Measurements from ENCODE around the gene CENPM. TPM values are rescaled to one million over a fixed set of nuclear protein-coding genes. Genes with fewer than 3 reads are reported as not detected.

Gene CENPM, protein sequence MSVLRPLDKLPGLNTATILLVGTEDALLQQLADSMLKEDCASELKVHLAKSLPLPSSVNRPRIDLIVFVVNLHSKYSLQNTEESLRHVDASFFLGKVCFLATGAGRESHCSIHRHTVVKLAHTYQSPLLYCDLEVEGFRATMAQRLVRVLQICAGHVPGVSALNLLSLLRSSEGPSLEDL
- total RNA-seq (0.77 and 11.6 TPM in 2 replicates), polyA plus RNA-seq (5.9 and 23.4 TPM in 2 replicates), polyA minus RNA-seq (ENCODE audit: low replicate concordance) (10.8 and 51.3 TPM in 2 replicates)
- polyA plus RNA-seq (2012) = 6.0 and 36.2 TPM in 2 replicates

DNA sequence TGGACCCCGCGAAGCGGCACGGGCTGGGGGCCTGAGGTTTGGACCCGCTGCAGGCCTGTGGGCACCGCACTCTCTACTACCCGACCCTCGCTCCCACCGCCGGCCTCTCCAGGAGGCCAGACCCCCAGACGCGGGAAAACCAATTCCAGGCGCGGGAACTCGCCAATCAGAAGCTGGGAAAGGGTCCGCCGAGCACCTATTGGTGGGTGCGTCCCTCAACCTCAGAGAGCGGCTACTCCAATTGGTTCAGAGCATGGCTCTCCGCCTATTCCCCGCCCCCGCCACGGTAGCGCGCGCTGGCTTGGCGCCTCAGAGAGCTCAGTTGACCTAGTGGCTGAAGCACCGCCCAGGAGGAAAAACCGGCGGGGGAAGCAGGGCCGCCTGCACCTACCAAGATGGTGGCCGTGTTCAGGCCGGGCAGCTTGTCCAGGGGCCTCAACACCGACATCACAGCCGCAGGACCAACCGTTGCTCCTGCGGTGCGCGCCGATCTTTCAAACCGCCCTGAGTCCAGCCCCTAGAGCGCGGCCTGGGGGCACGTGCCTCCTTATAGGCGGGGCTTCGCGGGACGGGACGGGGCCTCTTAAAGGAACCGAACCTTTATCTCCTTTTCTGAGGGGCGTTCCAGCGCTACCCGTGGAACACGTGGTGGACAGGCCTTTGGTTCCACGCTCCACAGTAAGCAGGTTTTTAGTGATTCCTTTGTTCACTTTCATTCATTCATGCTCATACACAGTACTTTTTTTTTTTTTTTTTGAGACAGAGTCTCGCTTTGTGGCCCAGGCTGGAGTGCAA lies at the start of gene CENPM:
CENPM (minus strand) TSS at position 524 of the 795 bp plus-strand sequence; CDS start at position 448, 76 bp downstream.
- Histone ChIP-seq H3K27me3 (ENCODE audit: control insufficient read depth, insufficient read depth, low read length) (no peaks in the 10 kb centered on the region), H4K20me1 (ENCODE audit: control insufficient read depth, extremely low read depth, insufficient read depth, low read length) (no peaks in the 10 kb centered on the region), H3K4me1 (ENCODE audit: control insufficient read depth, extremely low read depth, insufficient read depth, low read length) (peaks cover 8% of the 10 kb centered on the region), H2AFZ (ENCODE audit: low read length) (peak within 1 kb of the TSS; percentile 92), H3K9me3 (ENCODE audit: control insufficient read depth, insufficient read depth, low read depth, low read length) (no peaks in the 10 kb centered on the region), H3K4me2 (ENCODE audit: extremely low read depth, insufficient read depth, low read length) (peak within 1 kb of the TSS; percentile 91), H3K79me2 (ENCODE audit: control insufficient read depth, insufficient read depth, low read length) (peaks cover 9% of the 10 kb centered on the region), H3K27ac (ENCODE audit: insufficient read depth, low read length) (peak within 1 kb of the TSS; percentile 75), H3K36me3 (ENCODE audit: control insufficient read depth, insufficient read depth, low read length) (peaks cover 2% of the 10 kb centered on the region), H3K9ac (ENCODE audit: insufficient read depth, low read length) (peak within 1 kb of the TSS; percentile 65), H3K4me3 (replicated peaks in 1 of 4; ENCODE audit: control extremely low read depth in 1 of 4, insufficient read depth in 1 of 4, low read depth in 3 of 4, low read length in 4 of 4) (peak within 1 kb of the TSS; percentile 74 to 89 (median 84))
- no peak for TF ChIP-seq EZH2 (IDR thresholded peaks at IDR 0.05; ENCODE audit: low read length, missing control alignments)
- TF ChIP-seq, protein P1, sequence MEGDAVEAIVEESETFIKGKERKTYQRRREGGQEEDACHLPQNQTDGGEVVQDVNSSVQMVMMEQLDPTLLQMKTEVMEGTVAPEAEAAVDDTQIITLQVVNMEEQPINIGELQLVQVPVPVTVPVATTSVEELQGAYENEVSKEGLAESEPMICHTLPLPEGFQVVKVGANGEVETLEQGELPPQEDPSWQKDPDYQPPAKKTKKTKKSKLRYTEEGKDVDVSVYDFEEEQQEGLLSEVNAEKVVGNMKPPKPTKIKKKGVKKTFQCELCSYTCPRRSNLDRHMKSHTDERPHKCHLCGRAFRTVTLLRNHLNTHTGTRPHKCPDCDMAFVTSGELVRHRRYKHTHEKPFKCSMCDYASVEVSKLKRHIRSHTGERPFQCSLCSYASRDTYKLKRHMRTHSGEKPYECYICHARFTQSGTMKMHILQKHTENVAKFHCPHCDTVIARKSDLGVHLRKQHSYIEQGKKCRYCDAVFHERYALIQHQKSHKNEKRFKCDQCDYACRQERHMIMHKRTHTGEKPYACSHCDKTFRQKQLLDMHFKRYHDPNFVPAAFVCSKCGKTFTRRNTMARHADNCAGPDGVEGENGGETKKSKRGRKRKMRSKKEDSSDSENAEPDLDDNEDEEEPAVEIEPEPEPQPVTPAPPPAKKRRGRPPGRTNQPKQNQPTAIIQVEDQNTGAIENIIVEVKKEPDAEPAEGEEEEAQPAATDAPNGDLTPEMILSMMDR (conservative IDR thresholded peaks at IDR 0.05 in 1 of 2, IDR thresholded peaks at IDR 0.05 in 1 of 2; ENCODE audit: low read depth in 1 of 2, low read length in 2 of 2) = no peak
- DNase-seq (ENCODE audit: low read depth in 2 of 2) = peak; percentile 91

DNA sequence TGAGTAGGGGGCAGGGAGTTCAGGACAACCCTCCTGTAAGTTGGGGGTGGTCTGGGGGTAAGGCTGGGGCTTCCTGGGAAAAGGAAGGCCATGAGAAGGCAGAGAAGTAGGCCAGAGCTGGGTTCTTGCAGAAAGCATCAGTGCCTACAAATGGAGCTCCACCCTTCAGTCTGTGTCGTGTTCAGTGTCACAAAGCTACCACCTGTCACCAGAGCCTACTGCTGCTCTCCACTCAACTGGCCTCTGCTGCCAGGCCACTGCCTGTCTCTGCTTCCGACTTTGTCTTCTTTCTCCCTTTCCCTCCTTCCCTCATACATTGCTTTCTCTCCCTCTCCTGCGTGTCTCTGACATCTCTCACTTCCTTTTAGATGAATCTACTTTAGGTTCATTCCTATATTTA lies 48.3 kb upstream of the CENPM start:
- Histone ChIP-seq H2AFZ (ENCODE audit: low read length) (no peak overlapping the region), H3K36me3 (ENCODE audit: control insufficient read depth, insufficient read depth, low read length) (no peaks in the 10 kb centered on the region), H3K4me3 (replicated peaks in 1 of 4; ENCODE audit: control extremely low read depth in 1 of 4, insufficient read depth in 1 of 4, low read depth in 3 of 4, low read length in 4 of 4) (no peak overlapping the region), H3K4me1 (ENCODE audit: control insufficient read depth, extremely low read depth, insufficient read depth, low read length) (no peaks in the 10 kb centered on the region), H3K27me3 (ENCODE audit: control insufficient read depth, insufficient read depth, low read length) (peaks cover 10% of the 10 kb centered on the region), H3K79me2 (ENCODE audit: control insufficient read depth, insufficient read depth, low read length) (no peaks in the 10 kb centered on the region), H3K9me3 (ENCODE audit: control insufficient read depth, insufficient read depth, low read depth, low read length) (no peaks in the 10 kb centered on the region), H3K27ac (ENCODE audit: insufficient read depth, low read length) (no peak overlapping the region), H3K4me2 (ENCODE audit: extremely low read depth, insufficient read depth, low read length) (no peak overlapping the region), H4K20me1 (ENCODE audit: control insufficient read depth, extremely low read depth, insufficient read depth, low read length) (no peaks in the 10 kb centered on the region), H3K9ac (ENCODE audit: insufficient read depth, low read length) (no peak overlapping the region)
- DNase-seq (ENCODE audit: low read depth in 2 of 2) = no peak
- TF ChIP-seq, protein P1 (conservative IDR thresholded peaks at IDR 0.05 in 1 of 2, IDR thresholded peaks at IDR 0.05 in 1 of 2; ENCODE audit: low read depth in 1 of 2, low read length in 2 of 2) = no peak
- no peak for TF ChIP-seq EZH2 (IDR thresholded peaks at IDR 0.05; ENCODE audit: low read length, missing control alignments)

DNA sequence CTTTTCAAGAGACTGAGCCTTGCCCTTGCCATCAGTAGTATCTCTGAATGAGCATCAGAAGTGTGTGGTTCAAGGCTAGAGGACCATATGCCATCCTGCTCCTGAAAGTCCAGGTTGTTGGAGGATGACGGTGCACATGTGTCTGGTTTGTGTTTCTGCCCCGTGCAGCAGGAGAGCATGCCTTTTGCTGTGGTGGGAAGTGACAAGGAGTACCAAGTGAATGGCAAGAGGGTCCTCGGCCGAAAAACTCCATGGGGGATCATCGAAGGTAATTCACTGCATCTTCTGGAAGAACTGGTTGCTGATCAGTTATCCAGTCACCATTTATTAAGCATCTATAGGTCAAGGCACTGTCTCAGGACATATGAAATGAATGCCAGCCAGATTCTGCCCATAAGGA lies 45.5 kb upstream of the CENPM start:
- no peaks in the 10 kb centered on the region for H3K79me2 ChIP-seq (ENCODE audit: control insufficient read depth, insufficient read depth, low read length)
- TF ChIP-seq EZH2 (IDR thresholded peaks at IDR 0.05; ENCODE audit: low read length, missing control alignments) = no peak
- TF ChIP-seq, protein P1 (conservative IDR thresholded peaks at IDR 0.05 in 1 of 2, IDR thresholded peaks at IDR 0.05 in 1 of 2; ENCODE audit: low read depth in 1 of 2, low read length in 2 of 2) = no peak
- no peak overlapping the region for H3K4me3 ChIP-seq (replicated peaks in 1 of 4; ENCODE audit: control extremely low read depth in 1 of 4, insufficient read depth in 1 of 4, low read depth in 3 of 4, low read length in 4 of 4)
- H4K20me1 ChIP-seq (ENCODE audit: control insufficient read depth, extremely low read depth, insufficient read depth, low read length) = no peaks in the 10 kb centered on the region
- DNase-seq (ENCODE audit: low read depth in 2 of 2) = no peak
- H3K9me3 ChIP-seq (ENCODE audit: control insufficient read depth, insufficient read depth, low read depth, low read length) = no peaks in the 10 kb centered on the region
- H3K4me2 ChIP-seq (ENCODE audit: extremely low read depth, insufficient read depth, low read length) = no peak overlapping the region
- no peaks in the 10 kb centered on the region for H3K4me1 ChIP-seq (ENCODE audit: control insufficient read depth, extremely low read depth, insufficient read depth, low read length)
- H2AFZ ChIP-seq (ENCODE audit: low read length) = no peak overlapping the region
- H3K9ac ChIP-seq (ENCODE audit: insufficient read depth, low read length) = no peak overlapping the region
- peaks cover 10% of the 10 kb centered on the region for H3K27me3 ChIP-seq (ENCODE audit: control insufficient read depth, insufficient read depth, low read length)
- no peak overlapping the region for H3K27ac ChIP-seq (ENCODE audit: insufficient read depth, low read length)
- H3K36me3 ChIP-seq (ENCODE audit: control insufficient read depth, insufficient read depth, low read length) = no peaks in the 10 kb centered on the region
